Loucy (cell line): Measurements from ENCODE around the gene TXNDC16.

ENCODE experiments used
- EZH2phosphoT487 ChIP-seq: fragments of 200-600 bp; IDR thresholded peaks from 2 replicates; pipeline ENCODE4 v1.6.1; 2018; ENCODE audit warnings: antibody characterized with exemption, mild to moderate bottlenecking, moderate library complexity, borderline replicate concordance
- TF ChIP-seq, protein P1 (sequence below): fragments of 200-600 bp; sonication (generic); conservative IDR thresholded peaks from 2 replicates; pipeline ENCODE4 v1.5.1; 2014; ENCODE audit warnings: mild to moderate bottlenecking, antibody characterized with exemption, low read length

DNA sequence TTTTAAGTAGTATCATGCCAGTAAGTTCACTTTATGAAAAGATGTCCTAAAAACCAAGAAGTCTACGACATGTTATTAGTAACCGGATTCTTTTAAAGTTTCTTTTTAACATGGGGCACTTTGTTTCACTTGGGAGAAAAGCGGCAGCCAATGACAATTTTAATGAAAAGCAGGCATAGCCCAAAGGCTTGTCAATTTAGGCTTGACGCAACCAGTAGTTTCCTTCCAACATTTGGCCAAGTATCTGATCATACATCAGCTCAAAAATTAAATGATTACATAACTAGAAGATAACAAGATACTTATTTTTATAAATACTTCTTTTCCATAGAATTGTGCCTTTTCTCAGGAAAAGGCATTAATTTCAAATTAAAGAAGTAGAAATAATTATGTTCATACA, 112.8 kb downstream of the TXNDC16 start:
- TF ChIP-seq, protein P1, sequence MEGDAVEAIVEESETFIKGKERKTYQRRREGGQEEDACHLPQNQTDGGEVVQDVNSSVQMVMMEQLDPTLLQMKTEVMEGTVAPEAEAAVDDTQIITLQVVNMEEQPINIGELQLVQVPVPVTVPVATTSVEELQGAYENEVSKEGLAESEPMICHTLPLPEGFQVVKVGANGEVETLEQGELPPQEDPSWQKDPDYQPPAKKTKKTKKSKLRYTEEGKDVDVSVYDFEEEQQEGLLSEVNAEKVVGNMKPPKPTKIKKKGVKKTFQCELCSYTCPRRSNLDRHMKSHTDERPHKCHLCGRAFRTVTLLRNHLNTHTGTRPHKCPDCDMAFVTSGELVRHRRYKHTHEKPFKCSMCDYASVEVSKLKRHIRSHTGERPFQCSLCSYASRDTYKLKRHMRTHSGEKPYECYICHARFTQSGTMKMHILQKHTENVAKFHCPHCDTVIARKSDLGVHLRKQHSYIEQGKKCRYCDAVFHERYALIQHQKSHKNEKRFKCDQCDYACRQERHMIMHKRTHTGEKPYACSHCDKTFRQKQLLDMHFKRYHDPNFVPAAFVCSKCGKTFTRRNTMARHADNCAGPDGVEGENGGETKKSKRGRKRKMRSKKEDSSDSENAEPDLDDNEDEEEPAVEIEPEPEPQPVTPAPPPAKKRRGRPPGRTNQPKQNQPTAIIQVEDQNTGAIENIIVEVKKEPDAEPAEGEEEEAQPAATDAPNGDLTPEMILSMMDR: no peak
- TF ChIP-seq EZH2phosphoT487: no peak
